ENCODE measurements around the gene SUN5.

DNA sequence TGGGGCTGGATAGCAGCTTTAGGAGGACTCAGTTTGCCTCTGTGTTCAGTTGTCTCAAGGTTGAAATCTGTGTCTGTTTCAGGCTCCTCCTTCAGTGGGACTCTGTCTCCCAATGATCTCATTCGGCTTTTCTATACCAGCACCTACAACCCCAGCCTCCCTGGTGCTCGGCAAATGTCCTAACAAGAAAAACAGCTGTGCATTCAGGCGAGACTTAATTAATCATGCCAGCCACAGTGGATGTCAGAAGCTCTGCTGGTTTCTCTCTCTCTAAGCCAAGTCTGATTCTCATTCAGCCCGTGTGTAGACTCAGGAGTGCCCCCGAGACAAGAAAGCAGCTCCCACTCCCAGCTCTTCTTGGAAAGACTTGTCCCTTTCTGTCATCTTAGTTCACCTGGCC, 46.8 kb downstream of the SUN5 start:
- TF ChIP-seq POLR2AphosphoS5 (IDR thresholded peaks at IDR 0.05; ENCODE audit: insufficient read depth, low read depth, low read length) (no peak), EZH2 (IDR thresholded peaks at IDR 0.05; ENCODE audit: borderline replicate concordance, low read depth, low read length, severe bottlenecking) (no peak), MAX (IDR thresholded peaks at IDR 0.05; ENCODE audit: insufficient read depth, insufficient read length) (no peak), CTCF (IDR thresholded peaks at IDR 0.05; ENCODE audit: extremely low read depth in 1 of 2, insufficient read depth in 1 of 2, low read depth in 1 of 2, low read length in 2 of 2) (no peak), POLR2A (IDR thresholded peaks at IDR 0.05; ENCODE audit: low read depth, low read length) (no peak)
